NB4 (cell line): ENCODE data around the gene ZNF273.

Source experiments
- CTCF ChIP-seq: IDR thresholded peaks from one replicate; pipeline ENCODE4 v1.5.1; 2012; ENCODE audit warnings: low read depth, low read length
- MAX ChIP-seq: IDR thresholded peaks from 2 replicates; pipeline ENCODE4 v1.6.1; 2011; ENCODE audit warnings: low read depth, low read length
- POLR2A ChIP-seq: IDR thresholded peaks from 2 replicates; pipeline ENCODE4 v1.6.1; 2011; ENCODE audit warnings: mild to moderate bottlenecking; ENCODE audit not compliant: insufficient read length; ENCODE audit errors: extremely low read depth

- TF ChIP-seq CTCF: no peak
- TF ChIP-seq POLR2A: no peak
- TF ChIP-seq MAX: no peak
These were observed 12.2 kb upstream of the ZNF273 start for GRCh38 chr7:64890761-64891362.
